ENCODE results near the gene ATP2A1. TPM values are rescaled to one million over a fixed set of nuclear protein-coding genes. Genes with fewer than 3 reads are reported as not detected.

The ATP2A1 gene
- polyA plus RNA-seq, 2 of the 4 experiments (the other 2 are of a cell fraction): 0.96 to 5.2 TPM

GRCh38 chr16:28865722-28866453 lies 12.4 kb upstream of the ATP2A1 start:
- TF ChIP-seq HOXA7 (CRISPR knock-in tag; IDR thresholded peaks at IDR 0.05) (no peak), ZNF302 (CRISPR knock-in tag; IDR thresholded peaks at IDR 0.05) (no peak), ZC3H11A (IDR thresholded peaks at IDR 0.05) (no peak), NFE2L2 (conservative IDR thresholded peaks at IDR 0.05; ENCODE audit: low read length) (no peak), CBX2 (IDR thresholded peaks at IDR 0.05; ENCODE audit: borderline replicate concordance, low read depth) (no peak), ZSCAN20 (CRISPR knock-in tag; IDR thresholded peaks at IDR 0.05) (no peak), TFCP2L1 (CRISPR knock-in tag; IDR thresholded peaks at IDR 0.05) (no peak), MYC (IDR thresholded peaks at IDR 0.05; ENCODE audit: borderline replicate concordance, low read length) (no peak), ATOH8 (CRISPR knock-in tag; IDR thresholded peaks at IDR 0.05; ENCODE audit: low read depth) (no peak), JUNB (IDR thresholded peaks at IDR 0.05) (no peak)
- WGBS (ENCODE audit: missing lambda C conversion rate): 90% methylated on average over 24 of the region's 32 CpGs
- POLR2A ChIA-PET: no interaction called here
- Histone ChIP-seq H3K4me3 (no peak overlapping the region), H3K4me1 (peaks cover 10% of the 10 kb centered on the region; the same call in 2 of the 3 replicates), H3K27ac (no peak overlapping the region), H3K9me3 (no peaks in the 10 kb centered on the region), H3K4me2 (no peak overlapping the region; the same call in 2 of the 3 replicates)
- no peak for FAIRE-seq
- DNase-seq (ENCODE audit: low read depth in 1 of 2, low spot score in 1 of 2): no peak
- ATAC-seq: no peak
- CTCF ChIA-PET: interaction anchor here (2.9 to 17.8 kb wide), 3 partner anchors 8 to 80 kb away, joined by 18 to 190 read pairs (median 49); partner anchors contain the start of genes NFATC2IP and TUFM

- H3K4me1 ChIP-seq: peaks cover 10% of the 10 kb centered on the region; the same call in 2 of the 3 replicates
- H3K4me3 ChIP-seq: no peak overlapping the region
- WGBS (ENCODE audit: missing lambda C conversion rate): 90% methylated on average over 17 of the region's 17 CpGs
- H3K27ac ChIP-seq: no peak overlapping the region
- TF ChIP-seq RNF2 (IDR thresholded peaks at IDR 0.05; ENCODE audit: borderline replicate concordance, low read depth) (no peak), EHMT2 (IDR thresholded peaks at IDR 0.05; ENCODE audit: low read depth) (no peak), JUN (IDR thresholded peaks at IDR 0.05) (no peak), SREBF2 (IDR thresholded peaks at IDR 0.05) (no peak)
- ATAC-seq (no peak), DNase-seq (ENCODE audit: low read depth in 1 of 2, low spot score in 1 of 2) (no peak), FAIRE-seq (no peak)
- CTCF ChIA-PET: interaction anchor here (2.9 to 17.8 kb wide), 3 partner anchors 8 to 79 kb away, joined by 18 to 190 read pairs (median 49); partner anchors contain the start of genes NFATC2IP and TUFM
- no peak overlapping the region for H3K4me2 ChIP-seq
- POLR2A ChIA-PET: no interaction called here
- no peaks in the 10 kb centered on the region for H3K9me3 ChIP-seq
These were observed 11.9 kb upstream of the ATP2A1 start for GRCh38 chr16:28866454-28866804.

- H3K4me3 ChIP-seq: no peak overlapping the region
- H3K4me1 ChIP-seq: peaks cover 7% of the 10 kb centered on the region; the same call in 2 of the 3 replicates
- WGBS (ENCODE audit: missing lambda C conversion rate): 93% methylated on average over 13 of the region's 13 CpGs
- no peak overlapping the region for H3K27ac ChIP-seq
- ChIA-PET CTCF (interaction anchor here (17.8 kb wide), 1 partner anchor 79 kb away, joined by 190 read pairs; the partner anchor contains the start of gene NFATC2IP), POLR2A (no interaction called here)
- DNase-seq (ENCODE audit: low read depth in 1 of 2, low spot score in 1 of 2): no peak
- no peaks in the 10 kb centered on the region for H3K9me3 ChIP-seq
- no peak overlapping the region for H3K4me2 ChIP-seq
- FAIRE-seq: no peak
- ATAC-seq: no peak
- TF ChIP-seq MAZ (IDR thresholded peaks at IDR 0.05; ENCODE audit: borderline replicate concordance, low read depth, low read length): no peak
- no peak for TF ChIP-seq TP53 (CRISPR knock-in tag; IDR thresholded peaks at IDR 0.05)
- TF ChIP-seq ZC3H11A (IDR thresholded peaks at IDR 0.05): no peak
- TF ChIP-seq NFE2L2 (conservative IDR thresholded peaks at IDR 0.05; ENCODE audit: low read length): no peak
- no peak for TF ChIP-seq RARB (CRISPR knock-in tag; IDR thresholded peaks at IDR 0.05)
- TF ChIP-seq MAFK (IDR thresholded peaks at IDR 0.05; ENCODE audit: partially characterized antibody): no peak
- TF ChIP-seq RFX5 (IDR thresholded peaks at IDR 0.05): no peak
- TF ChIP-seq ELK1 (IDR thresholded peaks at IDR 0.05; ENCODE audit: low read depth, low read length): no peak
- no peak for TF ChIP-seq BHLHE40 (IDR thresholded peaks at IDR 0.05; ENCODE audit: low read depth, low read length)
- no peak for TF ChIP-seq USF2 (IDR thresholded peaks at IDR 0.05)
- TF ChIP-seq CHD4 (IDR thresholded peaks at IDR 0.05; ENCODE audit: borderline replicate concordance): no peak
- TF ChIP-seq GATA3 (IDR thresholded peaks at IDR 0.05; ENCODE audit: borderline replicate concordance): no peak
- TF ChIP-seq EHMT2 (IDR thresholded peaks at IDR 0.05; ENCODE audit: low read depth): no peak
- TF ChIP-seq HMGXB4 (CRISPR knock-in tag; IDR thresholded peaks at IDR 0.05; ENCODE audit: borderline replicate concordance): no peak
- no peak for TF ChIP-seq CBX2 (IDR thresholded peaks at IDR 0.05; ENCODE audit: borderline replicate concordance, low read depth)
These were observed 11.0 kb upstream of the ATP2A1 start for GRCh38 chr16:28867241-28867640.
